Stimulated activated CD8-positive, alpha-beta memory T cell treated with anti-CD3 and anti-CD28 coated beads, Interleukin-15, amount 100 ng/mL, for 24 hours (primary cell): ENCODE data around the gene UNKL.

Source experiments
- DNase-seq: peaks from one replicate; pipeline ENCODE4 v3.0.0-alpha.2; 2020; ENCODE audit warnings: low read depth

The UNKL gene

DNA sequence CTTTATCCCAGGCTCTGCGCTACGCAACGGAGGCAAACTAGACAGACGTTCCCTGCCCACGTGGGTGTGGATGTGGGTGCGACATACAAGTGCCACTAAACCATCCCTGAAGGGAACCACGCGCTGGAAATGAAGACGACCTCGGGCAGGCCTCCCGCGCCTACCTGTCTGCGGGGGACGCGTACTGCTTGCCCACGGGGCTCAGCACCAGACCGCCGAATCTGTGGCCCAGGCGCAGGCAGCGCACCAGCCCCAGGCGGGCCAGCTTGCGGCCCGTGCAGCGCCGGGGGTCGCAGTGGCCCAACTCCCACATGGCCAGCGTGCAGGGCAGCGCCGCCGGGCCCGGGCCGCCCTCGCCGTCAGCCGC lies 63.3 kb downstream of the UNKL start:
- DNase-seq: no peak

DNA sequence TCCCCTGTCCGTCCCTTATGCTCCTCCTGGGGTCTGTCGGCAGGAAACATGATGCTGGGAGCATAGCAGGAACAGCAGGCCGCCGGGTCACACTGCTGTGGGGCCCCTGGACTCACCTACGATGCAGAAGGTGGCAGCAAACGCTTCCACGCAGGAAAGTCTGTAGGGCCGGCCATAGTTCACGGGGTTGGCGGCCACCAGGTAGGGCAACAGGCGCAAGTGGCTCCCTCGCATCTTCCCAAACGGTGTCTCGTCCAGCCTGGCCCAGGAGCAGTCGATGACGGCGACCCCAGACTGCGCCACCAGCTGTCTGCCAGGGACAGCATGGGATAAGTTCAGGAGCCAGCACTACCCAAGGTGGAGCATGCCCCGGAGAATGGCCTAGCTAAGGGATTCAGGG lies 63.8 kb downstream of the UNKL start:
- DNase-seq: no peak

DNA sequence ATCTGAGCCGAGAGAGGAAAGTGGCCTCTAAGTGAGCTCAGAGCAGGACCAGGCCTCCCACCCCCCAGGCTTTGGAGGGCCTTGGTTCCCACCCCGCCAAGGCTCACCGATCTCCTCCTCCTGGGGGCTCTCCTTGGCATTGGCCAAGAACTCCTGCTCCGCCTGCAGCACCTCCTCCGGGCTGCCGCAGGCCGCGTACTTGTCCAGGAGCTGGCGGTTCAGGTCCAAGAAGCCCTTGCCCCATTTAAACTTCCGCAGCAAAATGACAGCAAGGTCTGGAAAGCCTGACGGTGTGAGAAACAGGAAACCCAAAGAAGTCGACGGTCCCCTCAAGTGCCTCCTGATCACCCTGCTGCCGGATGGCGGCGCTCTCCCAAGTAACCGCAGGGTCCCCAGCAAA lies 64.6 kb downstream of the UNKL start:
- DNase-seq: no peak

DNA sequence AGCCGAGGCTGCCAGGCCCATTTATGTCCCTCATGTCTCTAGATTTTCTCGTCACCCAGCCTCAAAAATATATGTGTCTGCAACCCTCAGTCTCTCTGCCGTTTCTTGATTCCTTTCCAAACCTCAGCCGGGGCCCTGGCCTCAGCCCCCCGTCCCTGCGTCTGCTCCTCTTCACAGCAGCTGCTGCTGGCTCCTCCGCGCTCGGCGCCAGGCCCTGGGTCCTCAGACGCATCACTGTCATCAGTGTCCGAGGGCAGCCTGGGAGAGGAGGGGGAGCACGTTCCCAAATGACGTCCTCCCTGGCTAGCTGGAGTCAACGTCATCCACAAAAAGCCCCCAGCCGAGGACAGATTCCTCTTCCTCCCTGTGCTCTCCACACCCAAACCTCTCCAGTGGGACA lies 65.2 kb downstream of the UNKL start:
- no peak for DNase-seq

DNA sequence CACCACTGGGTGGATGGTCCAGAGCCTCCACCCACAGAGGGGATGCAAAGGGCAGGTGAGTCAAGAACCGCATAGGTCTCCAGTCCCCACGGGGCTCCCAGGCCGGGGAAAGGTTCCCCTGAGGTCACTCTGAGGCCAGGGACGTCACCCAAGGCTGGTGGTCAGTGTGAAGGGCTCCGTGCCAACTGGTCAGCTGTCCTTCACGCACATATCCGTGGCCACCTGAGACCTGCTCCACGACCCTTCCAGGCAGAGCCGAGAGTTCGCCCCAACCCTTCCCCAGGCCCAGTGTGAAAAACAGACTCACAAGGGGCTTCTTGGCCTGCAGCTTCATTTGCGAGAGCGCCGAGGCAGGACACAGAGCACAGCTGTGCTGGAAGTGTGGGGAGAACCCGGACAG lies 65.6 kb downstream of the UNKL start:
- DNase-seq: no peak

DNA sequence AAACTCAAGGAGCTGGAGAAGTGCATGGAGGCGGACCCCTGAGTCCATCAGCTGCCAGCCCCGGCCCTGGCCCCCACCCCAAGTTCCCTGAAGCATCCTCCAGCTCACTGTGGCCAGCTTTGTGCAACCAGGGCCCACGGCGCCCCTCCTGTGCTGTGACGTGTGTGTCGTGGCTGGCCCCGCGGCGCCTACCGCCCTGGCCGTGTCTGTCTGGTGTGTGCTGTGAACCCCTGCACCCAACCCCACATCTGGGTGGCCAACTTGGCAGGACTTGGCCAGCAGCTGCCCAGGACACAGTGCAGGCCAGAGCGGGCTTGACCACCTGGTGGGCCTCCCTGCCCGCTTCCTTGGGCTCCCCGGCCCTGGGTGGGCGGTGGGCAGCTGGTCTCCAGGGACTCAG lies 66.1 kb downstream of the UNKL start:
- no peak for DNase-seq

DNA sequence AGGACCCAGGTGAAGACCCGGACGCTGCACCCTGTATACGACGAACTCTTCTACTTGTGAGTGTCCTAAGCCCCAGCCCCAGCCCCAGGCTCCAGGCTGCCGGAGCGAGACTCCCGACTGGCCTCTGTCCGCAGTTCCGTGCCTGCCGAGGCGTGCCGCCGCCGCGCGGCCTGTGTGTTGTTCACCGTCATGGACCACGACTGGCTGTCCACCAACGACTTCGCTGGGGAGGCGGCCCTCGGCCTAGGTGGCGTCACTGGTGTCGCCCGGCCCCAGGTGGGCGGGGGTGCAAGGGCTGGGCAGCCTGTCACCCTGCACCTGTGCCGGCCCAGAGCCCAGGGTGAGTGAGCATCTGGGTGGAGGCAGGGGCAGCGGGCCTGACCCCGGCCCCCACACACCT lies 66.5 kb downstream of the UNKL start:
- DNase-seq: no peak

DNA sequence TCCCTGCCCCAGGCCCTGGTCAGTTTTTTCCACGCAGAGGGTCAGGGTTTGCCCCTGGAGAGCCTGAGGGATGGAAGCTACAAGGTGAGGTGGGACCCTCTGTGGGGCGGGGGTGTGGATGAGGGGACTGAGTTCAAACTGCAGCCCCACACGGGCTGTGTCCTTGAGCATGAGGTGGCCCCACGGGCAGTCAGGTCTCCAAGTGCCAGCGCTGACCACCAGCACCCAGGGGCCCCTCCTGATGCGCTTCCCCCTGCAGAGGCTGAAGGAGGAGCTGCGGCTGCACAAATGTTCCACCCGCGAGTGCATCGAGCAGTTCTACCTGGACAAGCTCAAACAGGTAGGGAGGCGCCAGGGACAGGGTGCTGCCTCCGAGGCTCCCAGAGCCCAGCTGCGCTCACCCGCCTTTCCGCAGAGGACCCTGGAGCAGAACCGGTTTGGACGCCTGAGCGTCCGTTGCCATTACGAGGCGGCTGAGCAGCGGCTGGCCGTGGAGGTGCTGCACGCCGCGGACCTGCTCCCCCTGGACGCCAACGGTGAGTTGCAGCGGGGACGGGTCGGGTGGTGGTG lies 67.1 kb downstream of the UNKL start:
- no peak for DNase-seq

DNA sequence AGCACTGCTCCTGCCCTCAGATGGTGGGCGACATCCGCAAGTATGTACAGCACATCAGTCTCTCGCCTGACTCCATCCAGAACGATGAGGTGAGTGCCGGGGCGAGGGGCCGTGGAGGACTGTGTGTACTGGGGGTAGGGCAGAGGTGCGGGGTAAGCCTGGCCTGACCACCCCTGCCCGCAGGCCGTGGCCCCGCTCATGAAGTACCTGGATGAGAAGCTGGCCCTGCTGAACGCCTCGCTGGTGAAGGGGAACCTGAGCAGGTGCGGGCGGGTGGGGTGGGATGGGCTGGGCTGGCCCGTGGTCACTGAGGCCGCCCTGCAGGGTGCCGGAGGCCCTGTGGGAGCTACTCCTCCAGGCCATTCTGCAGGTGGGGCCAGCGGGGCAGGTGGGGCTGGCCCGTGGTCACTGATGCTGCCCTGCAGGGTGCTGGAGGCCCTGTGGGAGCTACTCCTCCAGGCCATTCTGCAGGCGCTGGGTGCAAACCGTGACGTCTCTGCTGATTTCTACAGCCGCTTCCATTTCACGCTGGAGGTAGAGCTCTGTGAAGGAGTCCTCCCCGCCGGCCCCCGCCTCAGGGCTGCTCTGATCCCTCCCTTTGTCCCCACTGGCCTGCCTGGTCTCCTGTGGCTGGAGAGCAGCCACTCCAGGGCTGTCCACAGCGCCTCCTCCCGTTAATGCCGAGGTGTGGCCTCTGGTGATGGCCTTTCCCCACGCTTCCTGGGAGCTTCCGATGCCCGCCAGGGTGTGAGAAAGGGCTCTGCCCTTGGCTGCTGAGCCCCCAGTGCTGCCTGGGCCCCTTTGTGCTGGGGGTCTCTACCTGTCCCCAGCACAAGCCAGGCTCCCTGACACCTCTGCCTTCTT lies 67.8 kb downstream of the UNKL start:
- DNase-seq: no peak

DNA sequence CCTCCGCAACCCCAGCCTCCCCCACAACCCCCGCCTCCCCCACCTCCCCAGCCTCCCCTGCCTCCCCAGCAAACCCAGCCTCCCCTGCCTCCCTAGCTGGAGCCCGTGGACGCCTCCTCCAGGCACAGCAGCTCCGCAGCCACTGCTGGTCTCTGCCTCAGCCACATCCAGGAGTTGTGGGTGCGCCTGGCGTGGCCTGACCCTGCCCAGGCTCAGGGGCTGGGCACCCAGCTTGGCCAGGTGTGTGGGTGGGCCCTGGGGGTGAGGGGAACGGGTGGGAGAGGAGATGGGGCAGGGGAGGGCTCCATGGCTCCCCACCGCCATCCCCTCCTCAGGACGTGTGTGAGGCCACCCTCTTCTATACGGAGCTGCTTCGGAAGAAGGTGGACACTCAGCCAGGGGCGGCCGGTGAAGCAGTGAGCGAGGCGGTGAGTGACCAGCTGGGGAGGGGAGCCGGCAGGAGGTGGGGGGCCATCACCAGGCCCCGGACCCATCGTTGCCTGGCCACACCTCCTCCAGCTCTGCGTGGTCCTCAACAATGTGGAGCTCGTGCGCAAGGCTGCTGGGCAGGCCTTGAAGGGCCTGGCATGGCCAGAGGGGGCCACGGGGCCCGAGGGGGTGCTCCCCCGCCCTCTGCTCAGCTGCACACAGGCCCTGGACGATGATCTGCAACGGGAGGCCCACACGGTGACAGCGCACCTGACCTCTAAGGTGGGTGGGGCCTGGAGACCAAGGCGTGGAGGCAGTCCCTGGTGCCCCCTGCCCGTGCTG lies 68.7 kb downstream of the UNKL start:
- no peak for DNase-seq

DNA sequence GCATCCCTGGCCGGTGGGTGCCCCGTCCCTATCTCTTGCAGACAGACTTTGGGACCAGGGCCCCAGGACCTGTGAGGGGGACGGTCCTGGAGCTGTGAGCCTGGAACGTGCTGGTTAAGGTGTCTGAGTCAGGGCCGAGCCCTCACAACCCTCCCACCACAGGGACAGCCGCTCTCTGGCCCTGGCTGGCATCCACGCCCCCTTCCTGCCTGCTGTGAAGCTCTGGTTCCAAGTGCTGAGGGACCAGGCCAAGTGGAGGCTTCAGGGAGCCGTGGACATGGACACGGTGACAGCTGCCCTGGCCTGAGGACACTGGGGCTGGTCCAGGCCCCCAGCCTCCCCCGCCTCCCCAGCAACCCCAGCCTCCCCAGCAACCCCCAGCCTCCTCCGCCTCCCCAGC lies 69.4 kb downstream of the UNKL start:
- DNase-seq: no peak

DNA sequence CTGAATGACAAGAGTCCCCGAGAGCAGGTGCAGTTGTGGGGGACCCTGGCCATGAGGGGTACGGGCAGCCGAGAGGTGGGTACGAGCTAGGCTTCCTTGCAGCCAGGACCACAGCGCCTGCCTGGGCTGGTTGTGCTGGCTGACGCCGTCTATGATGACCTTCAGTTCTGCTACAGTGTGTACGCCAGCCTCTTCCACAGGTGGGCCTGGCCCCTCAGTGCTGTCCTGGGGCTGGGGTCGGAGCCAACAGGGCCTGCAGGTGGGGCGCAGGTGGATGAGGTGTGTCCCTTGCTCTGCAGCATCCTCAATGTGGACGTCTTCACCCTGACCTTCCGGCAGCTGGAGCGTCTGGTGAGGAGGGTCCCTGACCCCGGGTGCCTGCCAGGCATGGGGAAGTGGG lies 70.0 kb downstream of the UNKL start:
- no peak for DNase-seq

DNA sequence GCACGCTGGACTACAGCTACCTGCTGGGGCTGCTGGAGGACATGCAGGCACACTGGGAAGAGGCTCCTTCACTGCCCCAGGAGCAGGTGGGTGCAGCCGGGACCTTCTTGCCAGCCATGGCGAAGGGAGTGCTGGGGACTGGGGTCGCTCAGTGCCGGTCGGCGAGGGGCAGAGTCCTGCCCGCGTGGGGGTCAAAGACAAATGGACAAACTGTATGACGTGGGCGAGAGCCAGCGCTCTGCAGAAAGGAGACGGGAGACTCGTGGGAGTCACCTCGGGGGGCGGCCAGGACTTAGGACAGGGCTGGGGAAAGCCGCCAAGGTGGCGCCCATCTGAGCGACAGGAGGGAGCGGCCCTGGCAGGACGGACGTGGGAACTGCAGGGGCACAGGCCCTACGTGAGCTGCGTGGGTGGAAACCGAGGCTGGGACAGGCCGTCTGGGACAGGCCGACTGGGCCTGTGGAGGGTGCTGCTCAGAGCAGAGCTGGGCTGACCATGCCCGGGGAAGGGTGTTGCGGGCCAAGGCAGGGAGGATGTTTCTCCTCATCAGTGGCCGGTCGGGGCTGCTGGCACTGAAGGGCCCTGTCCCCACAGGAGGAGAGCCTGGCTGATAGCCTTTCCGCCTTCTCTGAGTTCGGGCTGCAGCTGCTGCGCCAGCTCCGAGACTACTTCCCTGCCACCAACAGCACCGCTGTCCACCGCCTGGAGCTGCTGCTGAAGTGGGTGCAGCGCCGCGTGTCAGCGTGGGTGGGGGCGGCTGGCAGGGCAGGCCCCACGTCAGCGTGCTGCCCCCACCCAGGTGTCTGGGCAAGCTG lies 70.9 kb downstream of the UNKL start:
- DNase-seq: no peak

DNA sequence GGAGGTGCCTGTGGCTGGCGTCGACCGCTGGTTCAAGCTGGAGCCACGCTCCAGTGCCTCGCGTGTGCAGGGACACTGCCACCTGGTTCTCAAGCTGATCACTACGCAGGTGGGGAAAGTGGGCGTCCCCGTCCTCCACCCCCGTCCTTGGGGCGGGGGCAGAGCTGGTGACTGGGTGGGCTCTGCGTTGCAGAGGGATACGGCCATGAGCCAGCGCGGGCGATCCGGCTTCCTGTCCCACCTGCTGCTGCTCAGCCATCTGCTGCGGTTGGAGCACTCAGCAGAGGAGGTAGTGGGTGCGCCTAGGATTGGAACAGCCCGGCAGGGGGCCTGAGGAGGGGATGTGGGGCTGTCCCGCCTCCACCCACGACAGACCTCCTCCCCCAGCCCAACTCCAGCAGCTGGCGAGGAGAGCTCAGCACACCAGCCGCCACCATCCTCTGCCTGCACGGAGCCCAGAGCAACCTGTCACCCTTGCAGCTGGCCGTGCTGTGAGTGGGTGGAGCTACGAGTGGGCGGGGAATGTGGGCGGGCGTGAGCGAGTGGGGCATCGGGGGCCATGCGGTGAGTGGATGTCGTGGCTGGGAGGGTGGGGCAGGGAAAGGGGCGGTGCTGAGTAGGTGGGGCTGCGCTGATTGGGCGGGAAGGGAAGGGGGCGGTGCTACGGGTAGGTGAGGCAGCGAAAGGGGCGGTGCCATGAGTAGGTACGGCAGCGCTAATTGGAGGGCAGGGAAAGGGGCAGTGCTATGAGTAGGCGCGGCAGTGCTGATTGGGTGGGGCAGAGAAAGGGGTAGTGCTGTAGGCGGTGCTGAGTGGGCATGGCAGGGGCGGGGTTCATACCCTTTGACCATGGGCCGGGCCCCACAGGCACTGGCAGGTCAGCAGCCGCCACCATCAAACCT lies 71.7 kb downstream of the UNKL start:
- DNase-seq: peak; percentile 78

DNA sequence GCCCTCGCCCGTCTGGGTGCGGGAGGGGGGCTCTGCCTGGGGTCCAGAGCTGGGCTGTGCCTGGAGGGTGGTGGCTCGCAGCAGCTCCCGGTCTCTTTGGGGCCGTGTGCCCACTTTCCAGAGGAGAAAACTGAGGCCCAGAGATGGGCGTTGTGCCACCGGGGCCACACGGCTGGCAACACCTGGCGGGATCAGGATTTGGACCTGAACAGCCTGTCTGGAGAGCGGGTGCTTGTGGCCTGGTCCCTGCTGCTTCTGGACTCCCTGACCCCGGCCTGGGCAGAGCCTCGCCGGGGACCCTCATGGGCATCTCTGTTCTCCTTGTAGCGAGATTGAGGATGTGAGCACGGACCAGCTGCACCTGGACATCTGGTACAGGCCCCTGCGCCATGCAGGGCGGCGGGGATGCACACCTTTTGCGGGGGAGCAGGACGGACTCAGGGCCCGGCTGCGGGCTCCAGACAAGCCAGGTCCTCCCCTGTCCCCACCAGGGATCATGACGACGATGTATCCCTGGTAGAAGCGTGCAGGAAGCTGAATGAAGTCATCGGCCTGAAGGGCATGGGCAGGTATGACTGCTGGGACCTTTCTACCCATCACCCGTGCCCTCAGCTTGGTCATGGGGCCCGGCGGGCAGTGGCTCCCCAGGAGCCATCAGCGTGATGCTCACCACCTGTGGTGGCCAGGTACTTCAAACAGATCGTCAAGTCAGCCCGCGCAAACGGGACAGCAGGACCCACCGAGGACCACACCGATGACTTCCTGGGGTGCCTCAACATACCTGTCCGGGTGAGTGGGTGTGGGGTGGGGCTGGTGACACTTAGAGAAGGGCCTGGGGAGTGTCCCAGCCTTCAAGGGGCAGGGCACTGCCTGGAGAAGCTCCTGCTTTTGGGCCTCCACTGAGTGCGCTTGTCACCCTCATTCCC lies 72.7 kb downstream of the UNKL start:
- DNase-seq: no peak

DNA sequence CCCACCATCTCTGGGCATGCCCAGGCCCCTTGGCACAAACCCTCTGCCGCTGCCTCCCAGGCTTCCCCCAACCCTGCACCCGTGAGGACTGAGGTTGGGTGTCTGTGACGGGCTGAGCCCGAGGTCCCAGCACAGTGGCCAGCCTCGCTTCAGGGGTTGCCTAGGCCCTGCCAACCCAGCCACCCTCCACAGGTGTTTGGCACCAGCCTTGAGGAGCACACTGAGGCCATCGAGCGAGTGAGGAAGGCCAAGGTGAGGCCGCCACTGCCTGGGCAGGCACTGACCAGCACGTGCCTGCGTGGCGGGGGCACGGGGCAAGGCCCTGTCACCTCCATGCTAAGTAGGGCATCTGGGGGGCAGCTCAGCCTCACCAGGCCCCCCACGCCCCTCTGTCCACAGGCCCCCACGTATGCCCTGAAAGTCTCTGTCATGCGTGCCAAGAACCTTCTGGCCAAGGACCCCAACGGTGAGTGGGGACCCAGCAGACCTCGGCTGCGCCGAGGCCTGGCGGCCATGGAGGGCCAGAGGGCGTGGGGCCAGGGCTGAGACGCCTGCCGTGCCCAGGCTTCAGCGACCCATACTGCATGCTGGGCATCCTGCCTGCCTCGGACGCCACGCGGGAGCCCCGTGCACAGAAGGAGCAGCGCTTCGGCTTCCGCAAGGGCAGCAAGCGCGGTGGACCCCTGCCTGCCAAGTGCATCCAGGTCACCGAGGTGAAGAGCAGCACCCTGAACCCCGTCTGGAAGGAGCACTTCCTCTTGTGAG lies 73.6 kb downstream of the UNKL start:
- no peak for DNase-seq

DNA sequence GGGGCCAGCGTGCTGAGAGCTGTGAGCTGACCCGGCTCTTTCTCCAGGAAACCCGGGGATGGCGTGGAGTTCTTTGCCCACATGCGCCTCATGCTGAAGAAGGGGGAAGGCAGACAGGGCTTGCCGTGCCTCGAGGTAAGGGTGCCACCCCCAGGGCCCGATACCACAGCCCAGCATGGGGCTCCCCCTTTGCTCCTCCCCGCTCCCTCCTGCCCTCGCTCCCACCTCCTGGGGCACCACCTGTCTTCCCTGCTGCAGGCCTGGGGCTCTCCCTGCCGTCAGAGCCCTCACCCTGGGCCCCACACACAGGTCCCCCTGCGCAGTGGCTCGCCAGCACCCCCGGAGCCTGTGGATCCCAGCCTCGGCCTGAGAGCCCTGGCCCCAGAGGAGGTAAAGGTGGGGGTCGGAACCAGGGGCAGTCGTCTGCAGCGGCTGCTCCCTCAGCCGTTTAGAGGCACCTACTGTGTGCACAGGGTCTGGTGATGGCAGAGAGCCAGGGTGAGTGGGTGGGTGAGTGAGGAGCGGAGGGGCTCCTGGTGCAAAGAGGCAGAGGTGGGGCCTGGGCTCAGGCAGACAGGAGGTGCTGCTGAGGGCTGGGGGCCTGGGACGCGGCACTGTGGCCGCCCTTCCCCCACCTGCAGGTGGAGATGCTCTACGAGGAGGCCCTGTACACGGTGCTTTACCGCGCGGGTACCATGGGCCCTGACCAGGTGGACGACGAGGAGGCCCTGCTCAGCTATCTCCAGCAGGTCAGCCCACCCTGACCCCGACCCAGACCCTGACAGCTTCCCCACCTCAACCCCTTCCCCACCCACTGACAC lies 75.4 kb downstream of the UNKL start:
- no peak for DNase-seq

DNA sequence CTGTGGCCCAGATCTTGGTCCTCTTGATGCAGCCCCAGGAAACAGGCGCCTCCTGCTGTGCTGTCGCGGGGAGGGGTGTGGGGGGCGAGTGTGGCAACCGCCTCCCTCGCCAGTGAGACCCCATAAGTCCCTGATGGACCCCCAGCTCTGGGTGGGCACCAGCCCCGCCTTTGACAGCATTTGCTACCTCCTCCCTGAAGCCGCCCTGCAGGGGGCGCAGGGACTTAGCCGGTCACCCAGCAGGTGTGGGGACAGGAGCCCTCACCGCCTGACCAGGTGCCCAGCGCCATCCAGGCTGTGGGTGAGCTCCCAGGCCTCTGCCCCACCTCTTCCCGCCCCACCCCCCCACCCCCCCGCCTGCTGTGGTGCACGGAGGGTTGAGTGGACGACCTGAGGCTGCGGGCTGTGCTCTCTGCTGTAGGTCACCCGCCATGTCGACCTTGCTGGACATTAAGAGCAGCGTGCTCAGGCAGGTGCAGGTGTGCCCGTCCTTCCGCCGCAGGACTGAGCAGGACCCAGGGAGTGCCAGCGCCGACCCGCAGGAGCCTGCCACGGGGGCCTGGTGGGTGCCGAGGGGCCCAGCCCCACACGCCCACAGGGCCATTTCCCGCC lies 76.3 kb downstream of the UNKL start:
- DNase-seq: no peak
